HG03060 (cell line): ENCODE measurements around the gene SCAPER.

Experiments used
- ATAC-seq: cut with Tn5 transposase; IDR thresholded peaks from one replicate; pipeline ENCODE4 v1.9.1; 2021; ENCODE audit warnings: low read depth, moderate number of reproducible peaks; ENCODE audit not compliant: unreplicated experiment

Gene SCAPER

GRCh38 chr15:76588811-76589747 is 316.1 kb downstream of the SCAPER start:
- no peak for ATAC-seq

- no peak for ATAC-seq
Measured at GRCh38 chr15:76585576-76585897, 319.6 kb downstream of the SCAPER start.

GRCh38 chr15:76584868-76585575 is 320.1 kb downstream of the SCAPER start:
- ATAC-seq: no peak

GRCh38 chr15:76582550-76582949 is 322.6 kb downstream of the SCAPER start:
- no peak for ATAC-seq

GRCh38 chr15:76577879-76578512 is 327.1 kb downstream of the SCAPER start:
- ATAC-seq: no peak

- ATAC-seq: no peak
Measured at GRCh38 chr15:76576523-76577279, 328.4 kb downstream of the SCAPER start.

- peak; percentile 14 for ATAC-seq
Measured at GRCh38 chr15:76575679-76576078, 329.5 kb downstream of the SCAPER start.

GRCh38 chr15:76575274-76575673 is 329.9 kb downstream of the SCAPER start:
- peak; percentile 83 for ATAC-seq

GRCh38 chr15:76572983-76573314 is 332.2 kb downstream of the SCAPER start:
- no peak for ATAC-seq

GRCh38 chr15:76566276-76566675 is 338.9 kb downstream of the SCAPER start:
- ATAC-seq: no peak

- no peak for ATAC-seq
Measured at GRCh38 chr15:76565366-76565765, 339.8 kb downstream of the SCAPER start.

- no peak for ATAC-seq
Measured at GRCh38 chr15:76555247-76555646, 349.9 kb downstream of the SCAPER start.

GRCh38 chr15:76553564-76553963 is 351.6 kb downstream of the SCAPER start:
- ATAC-seq: no peak

GRCh38 chr15:76553102-76553501 is 352.0 kb downstream of the SCAPER start:
- ATAC-seq: no peak

- no peak for ATAC-seq
Measured at GRCh38 chr15:76546805-76547204, 358.3 kb downstream of the SCAPER start.

GRCh38 chr15:76533995-76534394 is 371.1 kb downstream of the SCAPER start:
- no peak for ATAC-seq

GRCh38 chr15:76533060-76533820 is 371.9 kb downstream of the SCAPER start:
- no peak for ATAC-seq

GRCh38 chr15:76529911-76530310 is 375.2 kb downstream of the SCAPER start:
- ATAC-seq: no peak

- ATAC-seq: no peak
Measured at GRCh38 chr15:76526111-76526510, 379.0 kb downstream of the SCAPER start.

GRCh38 chr15:76517910-76518309 is 387.2 kb downstream of the SCAPER start:
- no peak for ATAC-seq
